Sigmoid colon (tissue), 7 donors: ENCODE results near the gene GPM6B. TPM values are rescaled to one million over a fixed set of nuclear protein-coding genes. Genes with fewer than 3 reads are reported as not detected.
A peak's percentile ranks its signal among the peaks of the same experiment; 100 is the strongest.

Source experiments
- DNase-seq: peaks from one replicate; pipeline ENCODE4 v3.0.0-alpha.2; 2019
- H3K27ac ChIP-seq, 4 donors: fragments of 200-600 bp; sonication (generic); one replicate each; pipeline ENCODE4 v1.5.1; 2016 to 2019; ENCODE audit warnings: mild to moderate bottlenecking in 1 of 4
- H3K27me3 ChIP-seq, 3 donors: fragments of 200-600 bp; sonication (generic); one replicate each; pipeline ENCODE4 v1.5.1; 2019; ENCODE audit warnings: mild to moderate bottlenecking in 1 of 3
- H3K36me3 ChIP-seq, 4 donors: fragments of 200-600 bp; sonication (generic); one replicate each; pipeline ENCODE4 v1.5.1; 2016 to 2019
- H3K4me1 ChIP-seq, 4 donors: fragments of 200-600 bp; sonication (generic); one replicate each; pipeline ENCODE4 v1.5.1; 2017 to 2019
- H3K4me3 ChIP-seq, 4 donors: fragments of 200-600 bp; sonication (generic); one replicate each; pipeline ENCODE4 v1.5.1; 2017 to 2019; ENCODE audit warnings: mild to moderate bottlenecking in 2 of 4, moderate library complexity in 1 of 4
- H3K9me3 ChIP-seq, 4 donors: fragments of 200-600 bp in 3 of 4; sonication (generic) in 3 of 4; one replicate each; pipeline versions ENCODE4 v1.5.1 to v1.6.1; 2013 to 2019
- EP300 ChIP-seq, 4 donors: sonication (generic); formaldehyde crosslinking; IDR thresholded peaks; one replicate each; pipeline ENCODE4 v1.6.1; 2017; ENCODE audit warnings: antibody characterized with exemption in 4 of 4
- POLR2A ChIP-seq, 2 donors: fragments of 450-650 bp; IDR thresholded peaks; one replicate each; pipeline ENCODE4 v1.6.1; 2016; ENCODE audit warnings: antibody characterized with exemption in 2 of 2, mild to moderate bottlenecking in 2 of 2, moderate library complexity in 2 of 2
- POLR2AphosphoS5 ChIP-seq, 4 donors: sonication (generic); formaldehyde crosslinking; IDR thresholded peaks; one replicate each; pipeline ENCODE4 v1.6.1; 2017; ENCODE audit warnings: antibody characterized with exemption in 4 of 4
- WGBS, 2 donors: extraction: QIAGEN DNeasy Blood & Tissue Kit; methylation state at CpG; one replicate each; pipeline ENCODE4 v1.1.7; 2013; 5-methylcytosine and 5-hydroxymethylcytosine counted together
- intact Hi-C: fragments of 100-400 bp; cut with DNase I; formaldehyde crosslinking; loops from one replicate; pipeline ENCODE4 v1.15.1; 2023
- polyA plus RNA-seq, 3 donors: library from polyadenylated mRNA; stranded (reverse); fragments of 200-250 nt; gene quantifications; one replicate each; pipeline ENCODE4 v1.2.3, GENCODE V29; 2013
- total RNA-seq, 4 donors: library from RNA; depleted of rRNA; stranded (reverse); fragments of >200 nt; gene quantifications; one replicate each; pipeline ENCODE4 v1.1.0, GENCODE V29; 2016
- TF ChIP-seq, protein P1 (sequence below), 4 experiments: fragments of 450-650 bp in 3 of 4; fragments of 200-600 bp in 1 of 4; IDR thresholded peaks; one replicate each; pipeline ENCODE4 v1.5.1; 2016 to 2019; ENCODE audit warnings: antibody characterized with exemption in 4 of 4, mild to moderate bottlenecking in 3 of 4, moderate library complexity in 2 of 4
- donor health status: healthy with polysubstance abuse.
- donor health status: Bipolar disorder and iron deficiency.
- donor health status: healthy.

Gene GPM6B
- total and polyA plus RNA-seq, 7 donors, result 0.46 to 40.3 (median 24.0) TPM

GRCh38 chrX:13797512-13797911 is 19.4 kb downstream of the GPM6B start:
- Histone ChIP-seq H3K4me3 (no peak overlapping the region), H3K9me3 (no peaks in the 10 kb centered on the region), H3K27ac (no peak overlapping the region), H3K36me3 (no peaks in the 10 kb centered on the region), H3K4me1 (no peaks in the 10 kb centered on the region), H3K27me3 (no peaks in the 10 kb centered on the region)
- DNase-seq, result no peak
- TF ChIP-seq, protein P1, sequence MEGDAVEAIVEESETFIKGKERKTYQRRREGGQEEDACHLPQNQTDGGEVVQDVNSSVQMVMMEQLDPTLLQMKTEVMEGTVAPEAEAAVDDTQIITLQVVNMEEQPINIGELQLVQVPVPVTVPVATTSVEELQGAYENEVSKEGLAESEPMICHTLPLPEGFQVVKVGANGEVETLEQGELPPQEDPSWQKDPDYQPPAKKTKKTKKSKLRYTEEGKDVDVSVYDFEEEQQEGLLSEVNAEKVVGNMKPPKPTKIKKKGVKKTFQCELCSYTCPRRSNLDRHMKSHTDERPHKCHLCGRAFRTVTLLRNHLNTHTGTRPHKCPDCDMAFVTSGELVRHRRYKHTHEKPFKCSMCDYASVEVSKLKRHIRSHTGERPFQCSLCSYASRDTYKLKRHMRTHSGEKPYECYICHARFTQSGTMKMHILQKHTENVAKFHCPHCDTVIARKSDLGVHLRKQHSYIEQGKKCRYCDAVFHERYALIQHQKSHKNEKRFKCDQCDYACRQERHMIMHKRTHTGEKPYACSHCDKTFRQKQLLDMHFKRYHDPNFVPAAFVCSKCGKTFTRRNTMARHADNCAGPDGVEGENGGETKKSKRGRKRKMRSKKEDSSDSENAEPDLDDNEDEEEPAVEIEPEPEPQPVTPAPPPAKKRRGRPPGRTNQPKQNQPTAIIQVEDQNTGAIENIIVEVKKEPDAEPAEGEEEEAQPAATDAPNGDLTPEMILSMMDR (IDR thresholded peaks at IDR 0.05), result no peak
- TF ChIP-seq POLR2A (IDR thresholded peaks at IDR 0.05), result no peak
- no peak for TF ChIP-seq POLR2AphosphoS5 (IDR thresholded peaks at IDR 0.05)
- no peak for TF ChIP-seq EP300 (IDR thresholded peaks at IDR 0.05)
- 93 to 95% methylated on average over 4 of the region's 4 CpGs for WGBS, 2 donors
- intact Hi-C loops, result no loop called here

GRCh38 chrX:13794417-13794816 is 22.5 kb downstream of the GPM6B start:
- intact Hi-C loops, result no loop called here
- Histone ChIP-seq H3K27me3 (no peaks in the 10 kb centered on the region), H3K4me3 (no peak overlapping the region), H3K9me3 (no peaks in the 10 kb centered on the region), H3K4me1 (peaks cover 0 to 15% (median 4%) of the 10 kb centered on the region in 4 donors), H3K36me3 (no peaks in the 10 kb centered on the region), H3K27ac (no peak overlapping the region)
- DNase-seq, result no peak
- TF ChIP-seq EP300 (IDR thresholded peaks at IDR 0.05) (no peak), POLR2AphosphoS5 (IDR thresholded peaks at IDR 0.05) (no peak), POLR2A (IDR thresholded peaks at IDR 0.05) (no peak)
- TF ChIP-seq, protein P1 (IDR thresholded peaks at IDR 0.05), result no peak
- WGBS, 2 donors, result 88 to 90% methylated on average over 10 of the region's 10 CpGs

DNA sequence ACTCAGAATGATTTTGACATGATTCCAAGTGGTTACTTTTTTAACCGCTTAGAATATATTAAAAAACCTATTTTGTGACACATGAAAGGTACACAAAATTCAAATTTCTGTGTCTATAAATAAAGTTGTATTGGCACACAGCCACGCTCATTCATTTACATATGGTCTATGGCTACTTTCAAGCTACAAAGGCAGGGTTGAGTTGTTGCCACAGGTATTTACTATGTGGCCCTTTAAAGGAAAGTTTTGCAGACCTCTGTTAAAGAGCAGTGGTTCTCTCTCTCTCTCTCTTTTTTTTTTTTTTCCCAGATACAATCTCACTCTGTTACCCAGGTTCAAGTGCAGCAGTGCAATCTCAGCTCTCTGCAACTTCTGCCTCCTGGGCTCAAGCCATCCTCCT is 23.0 kb downstream of the GPM6B start:
- 92 to 93% methylated on average over 2 of the region's 2 CpGs for WGBS, 2 donors
- Histone ChIP-seq H3K4me3 (no peak overlapping the region), H3K27me3 (no peaks in the 10 kb centered on the region), H3K27ac (no peak overlapping the region), H3K36me3 (no peaks in the 10 kb centered on the region), H3K9me3 (no peaks in the 10 kb centered on the region), H3K4me1 (peaks cover 0 to 15% (median 4%) of the 10 kb centered on the region in 4 donors)
- intact Hi-C loops, result no loop called here
- no peak for DNase-seq
- TF ChIP-seq EP300 (IDR thresholded peaks at IDR 0.05) (no peak), POLR2AphosphoS5 (IDR thresholded peaks at IDR 0.05) (no peak), POLR2A (IDR thresholded peaks at IDR 0.05) (no peak)
- TF ChIP-seq, protein P1 (IDR thresholded peaks at IDR 0.05), result no peak

- DNase-seq, result no peak
- Histone ChIP-seq H3K4me1 (peaks cover 0 to 15% (median 4%) of the 10 kb centered on the region in 4 donors), H3K27me3 (no peaks in the 10 kb centered on the region), H3K4me3 (no peak overlapping the region), H3K27ac (peak overlapping the region; percentile 34 to 70 (median 50)), H3K36me3 (no peaks in the 10 kb centered on the region), H3K9me3 (no peaks in the 10 kb centered on the region)
- no peak for TF ChIP-seq POLR2A (IDR thresholded peaks at IDR 0.05)
- peak in 1 of 4 donors; percentile 12 for TF ChIP-seq POLR2AphosphoS5 (IDR thresholded peaks at IDR 0.05)
- TF ChIP-seq EP300 (IDR thresholded peaks at IDR 0.05), result peak in 1 of 4 donors; percentile 54
- TF ChIP-seq, protein P1 (IDR thresholded peaks at IDR 0.05), result no peak
- 27 to 65% methylated on average over 2 of the region's 2 CpGs for WGBS, 2 donors
- intact Hi-C loops, result no loop called here
These were observed 25.3 kb downstream of the GPM6B start for GRCh38 chrX:13791559-13791958.

GRCh38 chrX:13791145-13791544 is 25.7 kb downstream of the GPM6B start:
- peak overlapping the region; percentile 34 to 70 (median 50) for H3K27ac ChIP-seq
- no peaks in the 10 kb centered on the region for H3K27me3 ChIP-seq
- no peaks in the 10 kb centered on the region for H3K36me3 ChIP-seq
- peaks cover 0 to 15% (median 4%) of the 10 kb centered on the region in 4 donors for H3K4me1 ChIP-seq
- no peak for TF ChIP-seq POLR2AphosphoS5 (IDR thresholded peaks at IDR 0.05)
- TF ChIP-seq, protein P1 (IDR thresholded peaks at IDR 0.05), result no peak
- TF ChIP-seq EP300 (IDR thresholded peaks at IDR 0.05), result no peak
- no peak for TF ChIP-seq POLR2A (IDR thresholded peaks at IDR 0.05)
- no peaks in the 10 kb centered on the region for H3K9me3 ChIP-seq
- DNase-seq, result no peak
- 97 to 99% methylated on average over 2 of the region's 2 CpGs for WGBS, 2 donors
- intact Hi-C loops, result no loop called here
- H3K4me3 ChIP-seq, result no peak overlapping the region
